Endothelial cell of umbilical vein (primary cell): Measurements from ENCODE around the gene LIG4. TPM values are rescaled to one million over a fixed set of nuclear protein-coding genes. Genes with fewer than 3 reads are reported as not detected.

ENCODE experiments used
- BruUV-seq: library from RNA; stranded (reverse); fragments of 400-500 nt; replicated peaks from 2 replicates; lab custom pipeline; 2021; lab: Mats Ljungman, UMichigan
- CTCF ChIA-PET: fragments of 300-600, 350-600 bp; sonication (Branson Sonifier 250); formaldehyde crosslinking; loops from one replicate; lab custom pipeline; 2021; ENCODE audit warnings: antibody characterized with exemption, inconsistent platforms; lab: Charles Lee
- POLR2A ChIA-PET: fragments of 300-600, 350-600 bp; sonication (Branson Sonifier 250); formaldehyde crosslinking; loops from one replicate; lab custom pipeline; 2021; ENCODE audit warnings: antibody characterized with exemption, inconsistent platforms; lab: Charles Lee
- DNase-seq: peaks from one replicate; pipeline ENCODE4 v3.0.0-alpha.2; 2011; ENCODE audit warnings: low read depth, low spot score
- FAIRE-seq: peaks from 2 replicates; lab custom pipeline; 2011; peaks lifted over from hg19 to GRCh38; lab: Jason Lieb, UNC
- H2AFZ ChIP-seq: 2 replicates; pipeline ENCODE4 v1.6.0; 2012; ENCODE audit warnings: low read depth, low read length, control low read depth, inconsistent platforms
- H3K27ac ChIP-seq: 2 replicates; pipeline ENCODE4 v1.5.1; 2011; ENCODE audit warnings: low read depth, mild to moderate bottlenecking, control low read depth, low read length, moderate library complexity; ENCODE audit not compliant: insufficient read depth
- H3K27me3 ChIP-seq, 2 experiments: 2 replicates each; pipeline versions ENCODE4 v1.6.0 to v1.6.1; 2011; ENCODE audit warnings: low read length in 2 of 2, mixed read lengths in 1 of 2; ENCODE audit not compliant: control insufficient read depth in 2 of 2, insufficient read depth in 2 of 2
- H3K36me3 ChIP-seq, 2 experiments: 2 replicates in 1 of 2; 3 replicates in 1 of 2; pipeline ENCODE4 v1.5.1; 2011; ENCODE audit warnings: low read length in 2 of 2, mild to moderate bottlenecking in 1 of 2, moderate library complexity in 1 of 2; ENCODE audit not compliant: control insufficient read depth in 2 of 2, insufficient read depth in 2 of 2; ENCODE audit errors: extremely low read depth in 1 of 2
- H3K4me1 ChIP-seq: 3 replicates; pipeline ENCODE4 v1.5.1; 2011; ENCODE audit warnings: mild to moderate bottlenecking, low read length; ENCODE audit not compliant: control insufficient read depth, insufficient read depth; ENCODE audit errors: extremely low read depth
- H3K4me2 ChIP-seq: 2 replicates; pipeline ENCODE4 v1.6.1; 2011; ENCODE audit warnings: low read length, control low read depth, mixed read lengths; ENCODE audit not compliant: insufficient read depth
- H3K4me3 ChIP-seq, 3 experiments: fragments of 200-600 bp in 1 of 3; sonication (generic), shearing (Covaris generic) in 1 of 3; replicated peaks in 1 of 3; 2 replicates each; pipeline ENCODE4 v1.5.1; 2011 to 2016; ENCODE audit warnings: control low read depth in 3 of 3, low read length in 3 of 3, mild to moderate bottlenecking in 2 of 3, inconsistent platforms in 1 of 3, low read depth in 1 of 3, moderate library complexity in 1 of 3; ENCODE audit not compliant: insufficient read depth in 1 of 3
- H3K79me2 ChIP-seq: 2 replicates; pipeline ENCODE4 v1.6.0; 2012; ENCODE audit warnings: low read length, inconsistent platforms; ENCODE audit not compliant: control insufficient read depth, insufficient read depth
- H3K9ac ChIP-seq: replicated peaks from 2 replicates; pipeline ENCODE3; 2011; ENCODE audit warnings: low read length, control low read depth; ENCODE audit not compliant: insufficient read depth; ENCODE audit errors: extremely low read depth
- H3K9me1 ChIP-seq: replicated peaks from 3 replicates; pipeline ENCODE4 v1.6.0; 2011; ENCODE audit warnings: mild to moderate bottlenecking, low read length; ENCODE audit not compliant: control insufficient read depth, insufficient read depth; ENCODE audit errors: extremely low read depth
- H3K9me3 ChIP-seq: replicated peaks from 2 replicates; pipeline ENCODE4 v1.5.1; 2012; ENCODE audit warnings: low read length, inconsistent platforms; ENCODE audit not compliant: control insufficient read depth, insufficient read depth
- H4K20me1 ChIP-seq: replicated peaks from 2 replicates; pipeline ENCODE3; 2011; ENCODE audit warnings: mild to moderate bottlenecking, low read length; ENCODE audit not compliant: control insufficient read depth, insufficient read depth; ENCODE audit errors: extremely low read depth
- EZH2 ChIP-seq: IDR thresholded peaks from 2 replicates; pipeline ENCODE4 v1.6.1; 2012; ENCODE audit warnings: borderline replicate concordance, low read depth, mild to moderate bottlenecking, moderate library complexity, low read length, inconsistent platforms; ENCODE audit not compliant: severe bottlenecking
- GATA2 ChIP-seq: IDR thresholded peaks from 2 replicates; pipeline ENCODE4 v1.7.0; 2011; ENCODE audit warnings: low read depth, mild to moderate bottlenecking, moderate library complexity, mixed read lengths, low read length; ENCODE audit not compliant: insufficient read length, insufficient read depth
- JUN ChIP-seq: IDR thresholded peaks from 2 replicates; pipeline ENCODE4 v1.6.1; 2011; ENCODE audit warnings: borderline replicate concordance, low read depth; ENCODE audit not compliant: insufficient read length, insufficient read depth
- MYC ChIP-seq: IDR thresholded peaks from one replicate; pipeline ENCODE4 v1.6.1; 2011; ENCODE audit warnings: mild to moderate bottlenecking, low read depth, low read length
- POLR2A ChIP-seq: IDR thresholded peaks from 2 replicates; pipeline ENCODE4 v1.6.1; 2012; ENCODE audit warnings: low read depth, mild to moderate bottlenecking, control low read depth, low read length
- POLR2AphosphoS5 ChIP-seq: IDR thresholded peaks from 2 replicates; pipeline ENCODE4 v1.6.1; 2012; ENCODE audit warnings: low read depth, mild to moderate bottlenecking, control low read depth, low read length, moderate library complexity; ENCODE audit not compliant: insufficient read depth
- dilution Hi-C: fragments of 300-500 bp; cut with MboI; formaldehyde crosslinking; loops from one replicate; pipeline ENCODE4 v1.15.0; 2019; ENCODE audit warnings: low sequenced_read_pairs; ENCODE audit not compliant: extremely low pct_ligation_motif_present
- intact Hi-C: fragments of 100-400 bp; cut with micrococcal nuclease; formaldehyde crosslinking; loops from one replicate; pipeline ENCODE4 v1.10.0; 2022
- polyA plus RNA-seq, 4 experiments: library from polyadenylated mRNA; depleted of rRNA in 3 of 4; stranded (reverse) in 3 of 4; unstranded in 1 of 4; fragments of >200 nt; gene quantifications; 2 replicates each; pipeline versions ENCODE4 v1.2.1 to v1.2.3, GENCODE V29; 2011 to 2012; ENCODE audit warnings: missing spikeins in 1 of 4
- total RNA-seq: library from RNA; stranded (reverse); gene quantifications from 2 replicates; pipeline ENCODE4 v1.2.3, GENCODE V29; 2021
- TF ChIP-seq, protein P1 (sequence below), 2 donors: IDR thresholded peaks; 1 replicate in 1 of 2; 2 replicates in 1 of 2; pipeline ENCODE4 v1.5.1; 2011; ENCODE audit warnings: low read length in 2 of 2, mild to moderate bottlenecking in 2 of 2, moderate library complexity in 2 of 2, control low read depth in 1 of 2, inconsistent platforms in 1 of 2, low read depth in 1 of 2; ENCODE audit not compliant: insufficient read depth in 1 of 2; ENCODE audit errors: extremely low read depth in 1 of 2
- TF ChIP-seq, protein P2 (sequence below): IDR thresholded peaks from 2 replicates; pipeline ENCODE4 v1.6.1; 2011; ENCODE audit not compliant: insufficient read depth, insufficient read length

Gene LIG4
- total and polyA plus RNA-seq, 2 donors (not counting 3 experiments of a cell fraction or from before 2014, with no cell fraction given): 3.0 to 9.2 TPM

DNA sequence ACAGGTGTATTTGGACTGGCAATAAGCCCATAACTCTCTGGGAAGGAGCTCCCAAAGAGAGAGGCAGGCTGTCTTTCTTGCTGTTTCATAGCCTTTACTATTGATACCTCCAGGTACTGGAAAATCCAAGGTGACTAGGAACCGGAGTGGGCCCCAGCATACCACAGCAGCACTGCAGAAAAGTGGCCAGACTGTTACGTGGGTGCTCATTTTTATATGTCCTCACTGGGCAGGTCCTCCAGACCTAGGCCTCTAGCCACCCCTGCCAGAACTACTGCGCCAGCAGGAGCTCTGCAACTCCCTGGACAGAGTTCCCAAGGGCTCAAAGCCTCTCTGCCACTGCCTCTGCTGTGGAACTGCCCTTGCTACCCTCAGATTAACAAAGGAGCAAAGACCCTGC, 46.4 kb downstream of the LIG4 start:
- TF ChIP-seq, protein P1, sequence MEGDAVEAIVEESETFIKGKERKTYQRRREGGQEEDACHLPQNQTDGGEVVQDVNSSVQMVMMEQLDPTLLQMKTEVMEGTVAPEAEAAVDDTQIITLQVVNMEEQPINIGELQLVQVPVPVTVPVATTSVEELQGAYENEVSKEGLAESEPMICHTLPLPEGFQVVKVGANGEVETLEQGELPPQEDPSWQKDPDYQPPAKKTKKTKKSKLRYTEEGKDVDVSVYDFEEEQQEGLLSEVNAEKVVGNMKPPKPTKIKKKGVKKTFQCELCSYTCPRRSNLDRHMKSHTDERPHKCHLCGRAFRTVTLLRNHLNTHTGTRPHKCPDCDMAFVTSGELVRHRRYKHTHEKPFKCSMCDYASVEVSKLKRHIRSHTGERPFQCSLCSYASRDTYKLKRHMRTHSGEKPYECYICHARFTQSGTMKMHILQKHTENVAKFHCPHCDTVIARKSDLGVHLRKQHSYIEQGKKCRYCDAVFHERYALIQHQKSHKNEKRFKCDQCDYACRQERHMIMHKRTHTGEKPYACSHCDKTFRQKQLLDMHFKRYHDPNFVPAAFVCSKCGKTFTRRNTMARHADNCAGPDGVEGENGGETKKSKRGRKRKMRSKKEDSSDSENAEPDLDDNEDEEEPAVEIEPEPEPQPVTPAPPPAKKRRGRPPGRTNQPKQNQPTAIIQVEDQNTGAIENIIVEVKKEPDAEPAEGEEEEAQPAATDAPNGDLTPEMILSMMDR (IDR thresholded peaks at IDR 0.05; ENCODE audit: extremely low read depth in 1 of 2, insufficient read depth in 1 of 2, low read depth in 1 of 2, low read length in 2 of 2): no peak
- TF ChIP-seq POLR2AphosphoS5 (no peak), EZH2 (no peak), MYC (no peak), GATA2 (no peak), POLR2A (no peak), JUN (no peak)
- TF ChIP-seq, protein P2, sequence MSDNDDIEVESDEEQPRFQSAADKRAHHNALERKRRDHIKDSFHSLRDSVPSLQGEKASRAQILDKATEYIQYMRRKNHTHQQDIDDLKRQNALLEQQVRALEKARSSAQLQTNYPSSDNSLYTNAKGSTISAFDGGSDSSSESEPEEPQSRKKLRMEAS: no peak
- Histone ChIP-seq H3K9ac (no peak overlapping the region), H3K4me3 (no peak overlapping the region), H3K79me2 (no peaks in the 10 kb centered on the region), H3K36me3 (no peaks in the 10 kb centered on the region), H3K9me3 (no peaks in the 10 kb centered on the region), H3K27me3 (no peaks in the 10 kb centered on the region), H3K9me1 (no peaks in the 10 kb centered on the region), H3K4me1 (no peaks in the 10 kb centered on the region), H3K27ac (no peak overlapping the region), H2AFZ (no peak overlapping the region), H4K20me1 (no peaks in the 10 kb centered on the region), H3K4me2 (no peak overlapping the region)
- FAIRE-seq (no peak), DNase-seq (no peak)
- dilution Hi-C loops (no loop called here), intact Hi-C loops (no loop called here)
- BruUV-seq: no TSS peak
- ChIA-PET CTCF (no interaction called here), POLR2A (no interaction called here)
